IMR-90 (cell line): ENCODE data around the gene CHN1. TPM values are rescaled to one million over a fixed set of nuclear protein-coding genes. Genes with fewer than 3 reads are reported as not detected.

Experiments used
- ATAC-seq: fragments of 200-7000 bp; cut with Tn5 transposase; 2 replicates; pipeline ENCODE4 v1.9.1; 2020; ENCODE audit warnings: low read depth, mild to moderate bottlenecking, moderate library complexity
- BruUV-seq: library from RNA; stranded (reverse); fragments of 400-500 nt; replicated peaks from 2 replicates; lab custom pipeline; 2021; lab: Mats Ljungman, UMichigan
- CTCF ChIA-PET: fragments of 300-600 bp; formaldehyde crosslinking; extraction: SDS; loops from one replicate; lab custom pipeline; 2021; ENCODE audit warnings: antibody characterized with exemption; lab: Yijun Ruan, JAX
- POLR2A ChIA-PET: fragments of 300-600 bp; sonication (Branson Sonifier 250); formaldehyde crosslinking; loops from one replicate; lab custom pipeline; 2022; ENCODE audit warnings: antibody characterized with exemption; ENCODE audit not compliant: unreplicated experiment; lab: Charles Lee
- DNase-seq: peaks from one replicate; pipeline ENCODE4 v3.0.0; 2013
- H2AFZ ChIP-seq: replicated peaks from 2 replicates; pipeline ENCODE3; 2013; ENCODE audit warnings: low read length, mild to moderate bottlenecking; ENCODE audit not compliant: poor library complexity
- H2AK5ac ChIP-seq: 2 replicates; pipeline ENCODE4 v1.6.1; 2013; ENCODE audit warnings: low read depth, low read length, inconsistent platforms
- H2AK9ac ChIP-seq: replicated peaks from 2 replicates; pipeline ENCODE3; 2013; ENCODE audit warnings: mild to moderate bottlenecking, low read depth, low read length, moderate library complexity; ENCODE audit not compliant: poor library complexity
- H2BK120ac ChIP-seq: 2 replicates; pipeline ENCODE4 v1.6.1; 2013; ENCODE audit warnings: low read depth, low read length, inconsistent platforms
- H2BK15ac ChIP-seq: 3 replicates; pipeline ENCODE4 v1.6.1; 2013; ENCODE audit warnings: low read depth, low read length, inconsistent platforms
- H2BK20ac ChIP-seq: 2 replicates; pipeline ENCODE4 v1.6.1; 2013; ENCODE audit warnings: low read depth, mild to moderate bottlenecking, inconsistent platforms, low read length, moderate library complexity
- H2BK5ac ChIP-seq: 2 replicates; pipeline ENCODE4 v1.6.1; 2013; ENCODE audit warnings: mild to moderate bottlenecking, low read depth, low read length, inconsistent platforms; ENCODE audit not compliant: poor library complexity, severe bottlenecking
- H3K14ac ChIP-seq: replicated peaks from 2 replicates; pipeline ENCODE4 v1.6.1; 2013; ENCODE audit warnings: low read depth, low read length, inconsistent platforms
- H3K18ac ChIP-seq: 2 replicates; pipeline ENCODE4 v1.6.1; 2013; ENCODE audit warnings: low read depth, low read length, control low read depth
- H3K23ac ChIP-seq: 2 replicates; pipeline ENCODE4 v1.6.1; 2013; ENCODE audit warnings: low read depth, low read length, inconsistent platforms
- H3K27ac ChIP-seq: 2 replicates; pipeline ENCODE4 v1.5.1; 2013; ENCODE audit warnings: mild to moderate bottlenecking, control low read depth, low read length; ENCODE audit not compliant: insufficient read depth
- H3K27me3 ChIP-seq: 2 replicates; pipeline ENCODE4 v1.6.1; 2013; ENCODE audit warnings: low read length; ENCODE audit not compliant: control insufficient read depth, insufficient read depth
- H3K36me3 ChIP-seq: 2 replicates; pipeline ENCODE4 v1.6.1; 2013; ENCODE audit warnings: low read length, mixed read lengths; ENCODE audit not compliant: control insufficient read depth, insufficient read depth
- H3K4ac ChIP-seq: 2 replicates; pipeline ENCODE4 v1.6.1; 2013; ENCODE audit warnings: low read depth, low read length, inconsistent platforms
- H3K4me1 ChIP-seq: 2 replicates; pipeline ENCODE4 v1.6.1; 2013; ENCODE audit warnings: low read length, mixed read lengths; ENCODE audit not compliant: control insufficient read depth, insufficient read depth
- H3K4me2 ChIP-seq: 2 replicates; pipeline ENCODE4 v1.6.1; 2013; ENCODE audit warnings: low read depth, mild to moderate bottlenecking, control low read depth, low read length, moderate library complexity
- H3K4me3 ChIP-seq: 2 replicates; pipeline ENCODE4 v1.5.1; 2013; ENCODE audit warnings: low read depth, mild to moderate bottlenecking, control low read depth, low read length, moderate library complexity; ENCODE audit not compliant: insufficient read depth
- H3K56ac ChIP-seq: 2 replicates; pipeline ENCODE4 v1.6.1; 2013; ENCODE audit warnings: low read length, inconsistent platforms; ENCODE audit not compliant: insufficient read depth; ENCODE audit errors: extremely low read depth
- H3K79me1 ChIP-seq, 2 experiments: 2 replicates each; pipeline ENCODE4 v1.6.1; 2013; ENCODE audit warnings: low read length in 2 of 2, inconsistent platforms in 1 of 2, low read depth in 1 of 2
- H3K9ac ChIP-seq: 2 replicates; pipeline ENCODE4 v1.6.1; 2013; ENCODE audit warnings: low read depth, low read length, control low read depth
- H3K9me1 ChIP-seq: 2 replicates; pipeline ENCODE4 v1.6.1; 2013; ENCODE audit warnings: low read length, inconsistent platforms; ENCODE audit not compliant: insufficient read depth
- H3K9me3 ChIP-seq: 2 replicates; pipeline ENCODE4 v1.6.1; 2013; ENCODE audit warnings: low read length; ENCODE audit not compliant: control insufficient read depth, insufficient read depth
- H4K20me1 ChIP-seq: 2 replicates; pipeline ENCODE4 v1.6.1; 2013; ENCODE audit warnings: low read length, inconsistent platforms; ENCODE audit not compliant: insufficient read depth
- H4K5ac ChIP-seq: 2 replicates; pipeline ENCODE4 v1.6.1; 2013; ENCODE audit warnings: mild to moderate bottlenecking, low read depth, low read length, control low read depth
- H4K8ac ChIP-seq, 2 experiments: 2 replicates each; pipeline ENCODE4 v1.6.1; 2013; ENCODE audit warnings: low read depth in 2 of 2, low read length in 2 of 2, control low read depth in 1 of 2, inconsistent platforms in 1 of 2
- H4K91ac ChIP-seq: 2 replicates; pipeline ENCODE4 v1.6.1; 2013; ENCODE audit warnings: low read depth, low read length, inconsistent platforms; ENCODE audit not compliant: insufficient read depth
- BHLHE40 ChIP-seq: fragments of 150-350 bp; IDR thresholded peaks from 2 replicates; pipeline ENCODE4 v1.6.1; 2016; ENCODE audit warnings: mild to moderate bottlenecking, low read depth, low read length
- CEBPB ChIP-seq: IDR thresholded peaks from 2 replicates; pipeline ENCODE4 v1.6.1; 2012; ENCODE audit warnings: low read depth, low read length, improper control_type of control experiment
- CHD1 ChIP-seq: IDR thresholded peaks from 2 replicates; pipeline ENCODE4 v1.6.1; 2012; ENCODE audit warnings: low read depth, low read length, improper control_type of control experiment
- FOS ChIP-seq: fragments of 150-350 bp; IDR thresholded peaks from 2 replicates; pipeline ENCODE4 v1.6.1; 2016; ENCODE audit warnings: low read depth, low read length
- MXI1 ChIP-seq: IDR thresholded peaks from 2 replicates; pipeline ENCODE4 v1.6.1; 2012; ENCODE audit warnings: low read depth, mild to moderate bottlenecking, low read length, moderate library complexity, borderline replicate concordance
- NFE2L2 ChIP-seq: fragments of 150-350 bp; IDR thresholded peaks from 2 replicates; pipeline ENCODE4 v1.6.1; 2016; ENCODE audit warnings: low read depth, mild to moderate bottlenecking, low read length
- RCOR1 ChIP-seq: IDR thresholded peaks from 2 replicates; pipeline ENCODE4 v1.6.1; 2012; ENCODE audit warnings: mild to moderate bottlenecking, low read length, improper control_type of control experiment; ENCODE audit not compliant: insufficient replicate concordance
- RFX5 ChIP-seq: IDR thresholded peaks from 2 replicates; pipeline ENCODE4 v1.8.0; 2012; ENCODE audit warnings: low read depth, mild to moderate bottlenecking, low read length, moderate library complexity
- SMC3 ChIP-seq: fragments of 150-350 bp; IDR thresholded peaks from 2 replicates; pipeline ENCODE4 v1.6.1; 2016; ENCODE audit warnings: low read depth, mild to moderate bottlenecking, antibody characterized with exemption, low read length, moderate library complexity
- WGBS, 2 experiments: methylation state at CpG; one replicate each; pipeline versions ENCODE4 v1.1.5 to v1.1.7; 2013; ENCODE audit warnings: missing lambda C conversion rate in 2 of 2; ENCODE audit not compliant: insufficient read length in 1 of 2; ENCODE audit errors: extremely low coverage in 2 of 2; 5-methylcytosine and 5-hydroxymethylcytosine counted together
- dilution Hi-C: fragments of 300-500 bp; cut with HindIII; formaldehyde crosslinking; loops from one replicate; pipeline ENCODE4 v1.14.3; 2018; ENCODE audit warnings: low sequenced_read_pairs; ENCODE audit not compliant: unreplicated experiment
- in situ Hi-C: fragments of 300-500 bp; cut with MboI; formaldehyde crosslinking; loops from 3 replicates; pipeline ENCODE4 v1.14.3; 2019; ENCODE audit warnings: low sequenced_read_pairs, inconsistent platforms, mixed read lengths
- intact Hi-C: fragments of 100-400 bp; cut with micrococcal nuclease; formaldehyde crosslinking; loops from 2 replicates; pipeline ENCODE4 v1.10.0; 2022
- polyA plus RNA-seq, 3 experiments: library from polyadenylated mRNA; depleted of rRNA; stranded (reverse); fragments of >200 nt; gene quantifications; 2 replicates each; pipeline ENCODE4 v1.2.3, GENCODE V29; 2012; ENCODE audit warnings: low replicate concordance in 1 of 3
- total RNA-seq: library from RNA; depleted of rRNA; stranded (reverse); fragments of >200 nt; gene quantifications from 2 replicates; pipeline ENCODE4 v1.2.3, GENCODE V29; 2012
- TF ChIP-seq, protein P1 (sequence below): conservative IDR thresholded peaks from 2 replicates; pipeline ENCODE4 v1.5.1; 2012; ENCODE audit warnings: mild to moderate bottlenecking, low read depth, low read length, improper control_type of control experiment

The CHN1 gene
- total and polyA plus RNA-seq, 2 of the 4 experiments (the other 2 are of a cell fraction) = 58.4 to 66.9 TPM

- H3K9me3 ChIP-seq = no peaks in the 10 kb centered on the region
- H3K4me3 ChIP-seq = no peak overlapping the region
- H3K4ac ChIP-seq = peak overlapping the region; percentile 58
- ATAC-seq = no peak
- peak overlapping the region in 1 of 2 experiments; percentile 25; a peak in 1 of 4 replicates for H4K8ac ChIP-seq
- no peak for DNase-seq
- no peaks in the 10 kb centered on the region for H3K27me3 ChIP-seq
- peak overlapping the region; percentile 17; the same call in 1 of the 2 replicates for H3K18ac ChIP-seq
- H4K91ac ChIP-seq = peak overlapping the region; percentile 50
- WGBS, 2 experiments = 100% methylated on average over 1 of the region's 6 CpGs; no CpG with 5 or more reads in 1 of the 2 experiments
- no peak overlapping the region for H3K9ac ChIP-seq
- H3K14ac ChIP-seq = no peak overlapping the region
- H3K4me1 ChIP-seq = peaks cover 16% of the 10 kb centered on the region; the same call in 1 of the 2 replicates
- no peak overlapping the region; the same call in 1 of the 2 replicates for H2AK5ac ChIP-seq
- H3K36me3 ChIP-seq = no peaks in the 10 kb centered on the region
- peak overlapping the region; percentile 26; the same call in 1 of the 2 replicates for H4K5ac ChIP-seq
- H3K9me1 ChIP-seq = 0 out of 2 replicates have a peak, but pooled peaks cover 3% of the 10 kb centered on the region
- in situ Hi-C loops (no loop called here), intact Hi-C loops (no loop called here), dilution Hi-C loops (no loop called here)
- H2AFZ ChIP-seq = no peak overlapping the region
- no TSS peak for BruUV-seq
- H3K56ac ChIP-seq = no peak overlapping the region
- H2BK15ac ChIP-seq = peak overlapping the region; percentile 29; the same call in 1 of the 3 replicates
- H2BK5ac ChIP-seq = no peak overlapping the region
- no peak for TF ChIP-seq CHD1
- no peak for TF ChIP-seq RFX5
- TF ChIP-seq SMC3 = no peak
- no peak for TF ChIP-seq MXI1
- no peak for TF ChIP-seq FOS
- TF ChIP-seq CEBPB = no peak
- TF ChIP-seq RCOR1 = no peak
- TF ChIP-seq BHLHE40 = no peak
- TF ChIP-seq, protein P1, sequence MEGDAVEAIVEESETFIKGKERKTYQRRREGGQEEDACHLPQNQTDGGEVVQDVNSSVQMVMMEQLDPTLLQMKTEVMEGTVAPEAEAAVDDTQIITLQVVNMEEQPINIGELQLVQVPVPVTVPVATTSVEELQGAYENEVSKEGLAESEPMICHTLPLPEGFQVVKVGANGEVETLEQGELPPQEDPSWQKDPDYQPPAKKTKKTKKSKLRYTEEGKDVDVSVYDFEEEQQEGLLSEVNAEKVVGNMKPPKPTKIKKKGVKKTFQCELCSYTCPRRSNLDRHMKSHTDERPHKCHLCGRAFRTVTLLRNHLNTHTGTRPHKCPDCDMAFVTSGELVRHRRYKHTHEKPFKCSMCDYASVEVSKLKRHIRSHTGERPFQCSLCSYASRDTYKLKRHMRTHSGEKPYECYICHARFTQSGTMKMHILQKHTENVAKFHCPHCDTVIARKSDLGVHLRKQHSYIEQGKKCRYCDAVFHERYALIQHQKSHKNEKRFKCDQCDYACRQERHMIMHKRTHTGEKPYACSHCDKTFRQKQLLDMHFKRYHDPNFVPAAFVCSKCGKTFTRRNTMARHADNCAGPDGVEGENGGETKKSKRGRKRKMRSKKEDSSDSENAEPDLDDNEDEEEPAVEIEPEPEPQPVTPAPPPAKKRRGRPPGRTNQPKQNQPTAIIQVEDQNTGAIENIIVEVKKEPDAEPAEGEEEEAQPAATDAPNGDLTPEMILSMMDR = no peak
- no peak for TF ChIP-seq NFE2L2
- POLR2A ChIA-PET = no interaction called here
- H3K4me2 ChIP-seq = no peak overlapping the region
- no peaks in the 10 kb centered on the region for H4K20me1 ChIP-seq
- peak overlapping the region; percentile 53 for H2BK20ac ChIP-seq
- peak overlapping the region; percentile 51 for H2BK120ac ChIP-seq
- peaks cover 4 to 18% of the 10 kb centered on the region in 2 experiments; a peak in 3 of 4 replicates for H3K79me1 ChIP-seq
- CTCF ChIA-PET = no interaction called here
- H2AK9ac ChIP-seq = no peak overlapping the region
- H3K23ac ChIP-seq = no peak overlapping the region
- no peak overlapping the region for H3K27ac ChIP-seq
Observed at GRCh38 chr2:174969091-174969734, 36.0 kb downstream of the CHN1 start.
